HEK293T (cell line): Measurements from ENCODE around the gene RUNDC3A.
A peak's percentile ranks its signal among the peaks of the same experiment; 100 is the strongest.
"Not testable (repeated sequence)": the region's sequence is repeated elsewhere in the genome, so short reads cannot be mapped to it uniquely, and the experiment has no call there.

Source experiments
- CTCF ChIA-PET: fragments of 350-600 bp; formaldehyde crosslinking; extraction: SDS; loops from one replicate; lab custom pipeline; 2021; ENCODE audit warnings: antibody characterized with exemption, inconsistent platforms; lab: Yijun Ruan, JAX
- POLR2A ChIA-PET: fragments of 350-600 bp; formaldehyde crosslinking; extraction: SDS; loops from one replicate; lab custom pipeline; 2020; ENCODE audit warnings: antibody characterized with exemption, inconsistent platforms; lab: Yijun Ruan, JAX
- DNase-seq: peaks from one replicate; pipeline ENCODE4 v3.0.0; 2012; ENCODE audit warnings: mixed read lengths; ENCODE audit errors: extremely low spot score
- ARNT ChIP-seq: fragments of 450-650 bp; IDR thresholded peaks from 2 replicates; pipeline ENCODE4 v1.6.1; 2017; ENCODE audit warnings: mild to moderate bottlenecking
- BHLHE40 ChIP-seq: fragments of 450-650 bp; IDR thresholded peaks from 2 replicates; pipeline ENCODE4 v1.6.1; 2016; ENCODE audit warnings: mild to moderate bottlenecking, moderate library complexity, borderline replicate concordance
- CTBP1 ChIP-seq: fragments of 450-650 bp; IDR thresholded peaks from 2 replicates; pipeline ENCODE4 v1.6.1; 2016; ENCODE audit warnings: borderline replicate concordance
- ELF4 ChIP-seq: fragments of 450-650 bp; IDR thresholded peaks from 2 replicates; pipeline ENCODE4 v1.6.1; 2017; ENCODE audit warnings: antibody characterized with exemption
- FOXA1 ChIP-seq: fragments of 450-650 bp; IDR thresholded peaks from 2 replicates; pipeline ENCODE4 v1.6.1; 2016; ENCODE audit warnings: mild to moderate bottlenecking
- FOXK2 ChIP-seq: fragments of 450-650 bp; IDR thresholded peaks from 2 replicates; pipeline ENCODE4 v1.6.1; 2016; ENCODE audit warnings: mild to moderate bottlenecking
- FOXM1 ChIP-seq: fragments of 450-650 bp; IDR thresholded peaks from 2 replicates; pipeline ENCODE4 v1.6.1; 2017; ENCODE audit warnings: mild to moderate bottlenecking, borderline replicate concordance
- HDGF ChIP-seq: fragments of 450-650 bp; IDR thresholded peaks from 2 replicates; pipeline ENCODE4 v1.6.1; 2017; ENCODE audit warnings: antibody characterized with exemption, borderline replicate concordance
- L3MBTL2 ChIP-seq: fragments of 450-650 bp; conservative IDR thresholded peaks from 2 replicates; pipeline ENCODE4 v1.6.1; 2016; ENCODE audit warnings: mild to moderate bottlenecking
- LEF1 ChIP-seq: fragments of 450-650 bp; IDR thresholded peaks from 2 replicates; pipeline ENCODE4 v1.6.1; 2017; ENCODE audit warnings: mild to moderate bottlenecking, borderline replicate concordance
- NFRKB ChIP-seq: fragments of 450-650 bp; IDR thresholded peaks from 2 replicates; pipeline ENCODE4 v1.6.1; 2016; ENCODE audit warnings: mild to moderate bottlenecking, moderate library complexity
- SP1 ChIP-seq: fragments of 450-650 bp; IDR thresholded peaks from 2 replicates; pipeline ENCODE4 v1.6.1; 2017
- SUZ12 ChIP-seq: fragments of 450-650 bp; IDR thresholded peaks from 2 replicates; pipeline ENCODE4 v1.6.1; 2016; ENCODE audit warnings: mild to moderate bottlenecking
- TARDBP ChIP-seq: fragments of 450-650 bp; IDR thresholded peaks from 2 replicates; pipeline ENCODE4 v1.6.1; 2016
- ZNF384 ChIP-seq: fragments of 450-650 bp; IDR thresholded peaks from 2 replicates; pipeline ENCODE4 v1.6.1; 2016
- TF ChIP-seq, protein P1 (sequence below): fragments of 450-650 bp; IDR thresholded peaks from 2 replicates; pipeline ENCODE4 v1.6.1; 2016

The RUNDC3A gene

DNA sequence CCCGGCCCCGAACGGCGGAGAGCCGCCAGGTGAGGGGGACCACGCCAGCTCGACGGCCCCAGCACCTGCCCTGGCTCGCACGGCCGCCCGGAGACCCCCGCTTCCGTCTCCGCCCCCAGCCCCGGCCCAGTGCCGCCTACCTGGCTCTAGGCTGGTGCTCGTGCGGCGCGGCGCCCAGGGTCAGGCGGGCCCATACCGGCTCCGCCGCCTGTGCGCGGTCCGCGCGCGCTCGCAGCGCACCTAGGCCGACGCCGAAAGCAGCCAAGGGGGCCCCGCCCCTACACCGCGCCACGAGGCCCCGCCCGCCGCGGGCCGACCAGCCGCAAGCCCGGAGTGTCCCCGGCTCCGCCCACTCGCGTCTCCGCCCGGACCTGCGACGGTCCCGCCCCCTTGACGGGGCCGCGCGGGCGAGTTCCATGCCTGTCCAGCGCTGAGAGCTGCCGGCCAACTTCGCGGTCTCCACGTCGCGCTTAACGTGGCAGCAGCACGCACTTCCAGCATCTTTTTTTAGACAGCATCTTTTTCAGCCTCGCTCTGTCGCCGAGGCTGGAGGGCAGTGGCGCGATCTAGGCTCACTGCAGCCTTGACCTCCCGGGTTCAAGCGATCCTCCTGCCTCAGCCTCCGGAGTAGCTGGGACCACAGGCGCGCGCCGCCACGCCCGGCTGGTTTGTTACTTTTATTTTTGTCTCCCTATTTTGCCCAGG lies 16.3 kb downstream of the RUNDC3A start, which contains the start of gene SLC25A39:
Gene SLC25A39, minus strand, starts transcription at position 253 of the 705 bp plus-strand sequence. CDS start 1,261 bp downstream, outside the sequence.
- DNase-seq, result peak; percentile 92
- peak; percentile 16; the same call in 1 of the 2 replicates for TF ChIP-seq CTBP1
- TF ChIP-seq FOXM1, result peak; percentile 91
- 0 out of 2 replicates have a peak, but pooled peaks have one; percentile 41 for TF ChIP-seq ARNT
- TF ChIP-seq ZNF384, result no peak
- TF ChIP-seq ELF4, result no peak
- TF ChIP-seq FOXA1, result no peak
- TF ChIP-seq BHLHE40, result no peak
- no peak for TF ChIP-seq SUZ12
- ChIA-PET POLR2A (interaction anchor here (0.7 to 2.0 kb wide), 8 partner anchors 23 to 201 kb away, joined by 3 to 11 read pairs (median 4); partner anchors contain the start of genes HDAC5, TMUB2 and UBTF), CTCF (interaction anchor here (1.1 kb wide), 1 partner anchor 38 kb away, joined by 3 read pairs; the partner anchor contains the start of gene FAM171A2)

DNA sequence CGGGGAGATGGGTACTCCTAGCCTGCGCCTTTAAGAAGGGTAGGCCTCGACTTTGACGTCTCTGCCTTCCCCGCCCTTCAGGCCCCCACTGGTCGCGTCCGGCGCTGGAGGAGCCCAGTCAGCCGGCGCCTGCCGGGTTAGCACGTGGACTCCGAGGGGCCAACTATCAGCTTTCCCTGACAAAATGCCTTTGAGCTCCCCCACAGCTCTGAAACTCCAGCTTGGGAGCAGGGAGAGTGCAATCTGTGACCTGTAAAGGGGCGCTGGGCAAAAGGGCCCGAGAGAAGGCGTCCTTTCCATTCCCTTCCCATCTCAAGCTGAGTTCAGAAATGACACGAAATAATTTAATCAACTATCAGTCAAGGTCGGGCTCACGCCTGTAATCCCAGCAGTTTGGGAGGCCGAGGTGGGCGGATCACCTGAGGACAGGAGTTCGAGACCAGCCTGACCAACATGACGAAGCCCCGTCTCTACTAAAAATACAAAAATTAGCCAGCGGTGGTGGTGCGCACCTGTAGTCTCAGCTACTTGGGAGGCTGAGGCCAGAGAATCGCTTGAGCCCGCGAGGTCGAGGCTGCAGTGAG lies 18.6 kb downstream of the RUNDC3A start:
- TF ChIP-seq FOXK2 (no peak), FOXA1 (no peak), FOXM1 (peak; percentile 94), L3MBTL2 (peak; percentile 89)
- ChIA-PET CTCF (interaction anchor here (0.6 to 1.2 kb wide), 6 partner anchors 17 to 117 kb away, joined by 3 to 4 read pairs (median 4); partner anchors contain the start of gene GRN), POLR2A (interaction anchor here (0.6 to 1.5 kb wide), 11 partner anchors 10 to 203 kb away, joined by 3 to 8 read pairs (median 3); partner anchors contain the start of genes GRN, HDAC5 and TMUB2)
- DNase-seq, result peak; percentile 90

DNA sequence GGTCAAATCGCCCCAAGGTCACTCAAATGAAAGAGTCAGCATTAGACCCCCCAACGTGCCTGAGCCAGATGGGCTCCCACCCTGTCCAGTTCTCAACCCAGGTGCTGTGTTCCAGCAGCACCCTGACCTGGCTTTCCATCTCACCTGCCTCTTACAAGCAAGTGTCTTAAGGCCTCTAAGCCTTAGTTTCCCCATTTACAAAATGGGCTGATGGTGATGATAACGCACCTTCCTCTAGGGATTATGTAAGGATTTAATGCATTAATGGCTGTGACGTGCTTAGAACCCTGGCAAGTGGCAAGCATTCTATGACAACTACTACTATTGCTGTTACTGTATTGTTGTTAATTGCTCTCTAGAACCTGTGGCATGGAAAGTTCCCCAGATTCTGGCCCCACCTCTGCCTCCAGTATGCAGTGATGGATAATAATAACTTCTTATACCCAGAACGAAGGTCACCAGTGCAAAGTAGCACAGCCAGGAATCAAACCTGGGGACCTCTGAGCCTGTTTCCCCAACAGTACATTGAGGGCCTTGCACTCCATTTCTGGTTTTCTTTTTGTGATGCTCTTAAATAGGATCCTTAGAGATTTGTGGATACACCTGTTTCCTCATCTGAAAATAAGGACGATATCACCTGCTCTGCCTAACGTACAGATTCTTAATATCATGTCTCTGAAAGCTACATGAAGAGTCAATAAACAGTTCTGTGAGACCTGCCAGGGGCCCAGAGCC lies 19.5 kb downstream of the RUNDC3A start:
- DNase-seq, result no peak
- TF ChIP-seq FOXK2, result no peak
- no peak for TF ChIP-seq LEF1
- no peak for TF ChIP-seq ARNT
- no peak for TF ChIP-seq L3MBTL2
- TF ChIP-seq FOXA1, result no peak
- TF ChIP-seq BHLHE40, result no peak
- TF ChIP-seq ELF4, result no peak
- TF ChIP-seq TARDBP, result no peak
- TF ChIP-seq CTBP1, result no peak
- TF ChIP-seq ZNF384, result no peak
- CTCF ChIA-PET, result interaction anchor here (0.6 to 1.2 kb wide), 3 partner anchors 12 to 117 kb away, joined by 3 to 5 read pairs (median 3); no protein-coding TSS in a partner anchor
- POLR2A ChIA-PET, result interaction anchor here (0.9 to 1.1 kb wide), 3 partner anchors 108 to 195 kb away, joined by 3 to 4 read pairs (median 4); partner anchors contain the start of gene UBTF

DNA sequence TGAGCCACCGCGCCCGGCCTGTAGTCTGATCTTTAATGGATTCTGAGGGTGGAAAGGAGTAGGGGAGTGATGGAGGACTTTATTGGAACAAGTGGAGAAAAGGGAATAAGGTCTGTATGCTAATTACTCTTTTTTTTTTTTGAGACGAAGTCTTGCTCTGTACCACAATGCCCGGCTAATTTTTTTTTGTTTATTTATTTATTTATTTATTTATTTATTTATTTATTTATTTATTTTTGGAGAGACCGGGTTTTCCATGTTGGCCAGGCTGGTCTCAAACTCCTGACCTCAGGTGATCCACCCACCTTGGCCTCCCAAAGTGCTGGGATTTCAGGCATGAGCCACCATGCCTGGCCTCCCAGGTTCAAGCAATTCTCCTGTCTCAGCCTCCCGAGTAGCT lies 21.1 kb downstream of the RUNDC3A start:
- CTCF ChIA-PET, DNase-seq: not testable (repeated sequence)
- POLR2A ChIA-PET, result interaction anchor here (1.9 kb wide), 1 partner anchor 120 kb away, joined by 6 read pairs; no protein-coding TSS in a partner anchor

DNA sequence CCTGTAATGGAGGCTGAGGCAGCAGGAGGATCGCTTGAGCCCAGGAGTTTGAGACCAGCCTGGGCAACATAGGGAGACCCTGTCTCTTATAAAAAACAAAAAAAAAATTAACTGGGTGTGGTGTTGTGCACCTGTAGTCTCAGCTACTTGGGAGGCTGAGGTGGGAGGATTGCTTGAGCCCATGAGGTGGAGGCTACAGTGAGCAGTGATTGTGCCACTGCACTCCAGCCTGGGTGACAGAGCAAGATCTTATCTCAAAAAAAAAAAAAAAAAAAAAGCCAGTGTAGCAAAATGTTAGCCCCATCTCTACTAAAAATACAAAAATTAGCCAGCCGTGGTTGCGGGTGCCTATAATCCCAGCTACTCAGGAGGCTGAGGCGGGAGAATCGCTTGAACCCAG lies 21.9 kb downstream of the RUNDC3A start:
- DNase-seq, result not testable (repeated sequence)
- ChIA-PET CTCF (interaction anchor here (1.1 to 3.9 kb wide), 8 partner anchors 15 to 484 kb away, joined by 3 to 28 read pairs (median 4); partner anchors contain the start of genes GRN and UBTF), POLR2A (interaction anchor here (1.6 to 1.9 kb wide), 2 partner anchors 15 to 121 kb away, joined by 6 to 9 read pairs; partner anchors contain the start of gene GRN)

DNA sequence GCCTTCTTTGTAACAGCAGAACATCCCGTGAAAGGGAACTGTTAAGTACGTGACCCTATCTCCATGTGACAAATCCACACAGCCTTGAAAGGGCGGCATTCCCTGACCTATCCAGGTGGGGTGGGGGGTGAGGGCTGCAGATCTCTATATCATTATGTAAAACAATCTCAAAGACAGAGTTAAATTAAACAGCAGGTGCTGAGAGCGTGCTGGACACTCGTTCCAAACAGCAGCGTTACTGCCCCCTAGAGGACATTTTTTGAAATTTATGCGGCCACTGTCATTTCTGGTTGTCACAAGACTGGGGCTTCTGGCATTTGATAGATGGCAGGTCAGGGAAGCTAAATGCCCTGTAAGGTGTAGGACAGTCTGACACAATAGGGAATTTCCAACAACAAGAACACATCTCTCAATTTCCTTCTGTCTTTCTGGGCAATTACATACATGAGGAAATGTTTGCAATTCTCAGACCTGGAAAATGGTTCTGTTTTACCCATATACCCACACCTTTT lies 22.9 kb downstream of the RUNDC3A start:
- peak; percentile 72 for DNase-seq
- CTCF ChIA-PET, result interaction anchor here (0.7 to 3.9 kb wide), 12 partner anchors 10 to 485 kb away, joined by 3 to 28 read pairs (median 4); partner anchors contain the start of genes GRN, TMUB2 and UBTF
- TF ChIP-seq, protein P1, sequence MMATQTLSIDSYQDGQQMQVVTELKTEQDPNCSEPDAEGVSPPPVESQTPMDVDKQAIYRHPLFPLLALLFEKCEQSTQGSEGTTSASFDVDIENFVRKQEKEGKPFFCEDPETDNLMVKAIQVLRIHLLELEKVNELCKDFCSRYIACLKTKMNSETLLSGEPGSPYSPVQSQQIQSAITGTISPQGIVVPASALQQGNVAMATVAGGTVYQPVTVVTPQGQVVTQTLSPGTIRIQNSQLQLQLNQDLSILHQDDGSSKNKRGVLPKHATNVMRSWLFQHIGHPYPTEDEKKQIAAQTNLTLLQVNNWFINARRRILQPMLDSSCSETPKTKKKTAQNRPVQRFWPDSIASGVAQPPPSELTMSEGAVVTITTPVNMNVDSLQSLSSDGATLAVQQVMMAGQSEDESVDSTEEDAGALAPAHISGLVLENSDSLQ, result peak; percentile 86
- no peak for TF ChIP-seq ELF4
- POLR2A ChIA-PET, result interaction anchor here (1.6 to 1.9 kb wide), 2 partner anchors 14 to 122 kb away, joined by 6 to 9 read pairs; partner anchors contain the start of gene GRN

DNA sequence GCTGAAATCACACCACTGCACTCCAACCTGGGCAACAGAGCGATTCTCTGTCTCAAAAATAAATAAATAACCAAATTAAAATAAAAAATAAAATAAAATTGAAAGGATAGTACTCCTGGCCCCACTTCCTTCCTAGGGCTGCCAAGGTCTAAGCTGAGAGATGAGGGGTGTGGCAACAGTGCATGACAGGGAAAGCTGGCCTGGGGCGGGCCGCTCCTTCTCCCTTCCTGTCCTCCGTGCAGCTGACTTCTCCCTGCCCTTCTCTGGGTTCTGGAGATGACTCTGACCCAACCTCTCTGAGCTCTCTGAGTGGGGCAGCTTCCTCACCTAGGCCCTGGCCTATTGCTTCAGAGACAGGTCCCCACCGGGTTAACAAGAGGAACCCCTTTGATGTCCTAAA lies 25.0 kb downstream of the RUNDC3A start:
- POLR2A ChIA-PET, result interaction anchor here (1.8 kb wide), 1 partner anchor 12 kb away, joined by 9 read pairs; the partner anchor contains the start of gene GRN
- CTCF ChIA-PET, result interaction anchor here (3.9 kb wide), 1 partner anchor 11 kb away, joined by 28 read pairs; the partner anchor contains the start of gene GRN
- TF ChIP-seq, protein P1, result no peak
- TF ChIP-seq SUZ12 (no peak), NFRKB (no peak), LEF1 (no peak), CTBP1 (no peak), FOXK2 (no peak), L3MBTL2 (no peak), TARDBP (no peak), SP1 (no peak), HDGF (no peak), ZNF384 (no peak), ELF4 (no peak), FOXM1 (no peak), ARNT (no peak)
- DNase-seq, result no peak
